A673 (cell line): ENCODE data around the gene CP. TPM values are rescaled to one million over a fixed set of nuclear protein-coding genes. Genes with fewer than 3 reads are reported as not detected.

Source experiments
- BruUV-seq: library from RNA; stranded (reverse); fragments of 400-500 nt; replicated peaks from 2 replicates; lab custom pipeline; 2021; lab: Mats Ljungman, UMichigan
- CTCF ChIA-PET: fragments of 300-600 bp; sonication (Branson Sonifier 250); formaldehyde crosslinking; loops from one replicate; lab custom pipeline; 2022; ENCODE audit warnings: antibody characterized with exemption; lab: Charles Lee
- POLR2A ChIA-PET: fragments of 300-600 bp; sonication (Branson Sonifier 250); formaldehyde crosslinking; loops from one replicate; lab custom pipeline; 2022; ENCODE audit warnings: antibody characterized with exemption; ENCODE audit not compliant: low non-redundant PET; lab: Charles Lee
- DNase-seq: peaks from one replicate; pipeline ENCODE4 v3.0.0-alpha.2; 2015; ENCODE audit warnings: low spot score
- H3K27ac ChIP-seq: fragments of 200-600 bp; sonication (generic); 2 replicates; pipeline ENCODE4 v1.5.1; 2016; ENCODE audit warnings: mixed run types, low read depth, mild to moderate bottlenecking, mixed read lengths, antibody characterized with exemption, low read length; ENCODE audit not compliant: poor library complexity, severe bottlenecking
- H3K27me3 ChIP-seq: fragments of 200-600 bp; sonication (generic); replicated peaks from 2 replicates; pipeline ENCODE4 v1.6.1; 2017; ENCODE audit warnings: mixed run types, low read depth, mild to moderate bottlenecking, mixed read lengths, antibody characterized with exemption, low read length; ENCODE audit not compliant: insufficient read depth, poor library complexity
- H3K36me3 ChIP-seq: fragments of 200-600 bp; sonication (generic); 2 replicates; pipeline ENCODE4 v1.6.1; 2016; ENCODE audit warnings: mixed run types, mild to moderate bottlenecking, mixed read lengths, antibody characterized with exemption, low read length; ENCODE audit not compliant: insufficient read depth, poor library complexity, severe bottlenecking
- H3K4me1 ChIP-seq: fragments of 200-600 bp; sonication (generic); 2 replicates; pipeline ENCODE4 v1.6.1; 2017; ENCODE audit warnings: mixed run types, mild to moderate bottlenecking, mixed read lengths, antibody characterized with exemption, low read length; ENCODE audit not compliant: insufficient read depth, poor library complexity, severe bottlenecking
- H3K4me3 ChIP-seq: fragments of 200-600 bp; sonication (generic); 2 replicates; pipeline ENCODE4 v1.5.1; 2016; ENCODE audit warnings: low read depth, mixed run types, mild to moderate bottlenecking, mixed read lengths, low read length; ENCODE audit not compliant: poor library complexity, severe bottlenecking
- H3K9me3 ChIP-seq: fragments of 200-600 bp; sonication (generic); 2 replicates; pipeline ENCODE4 v1.6.1; 2016; ENCODE audit warnings: mixed run types, low read depth, mild to moderate bottlenecking, mixed read lengths, antibody characterized with exemption, low read length; ENCODE audit not compliant: poor library complexity, severe bottlenecking
- EZH2 ChIP-seq: fragments of 200-600 bp; sonication (generic); IDR thresholded peaks from 2 replicates; pipeline ENCODE4 v1.6.1; 2017; ENCODE audit warnings: borderline replicate concordance, low read depth, mild to moderate bottlenecking, mixed read lengths, antibody characterized with exemption, low read length; ENCODE audit not compliant: poor library complexity, severe bottlenecking
- intact Hi-C: fragments of 100-400 bp; cut with micrococcal nuclease; formaldehyde crosslinking; loops from one replicate; pipeline ENCODE4 v1.10.0; 2022; ENCODE audit not compliant: unreplicated experiment
- total RNA-seq: library from RNA; stranded (reverse); gene quantifications from 2 replicates; pipeline ENCODE4 v1.2.3, GENCODE V29; 2021
- TF ChIP-seq, protein P1 (sequence below): fragments of 300-800, 200-600 bp; sonication (generic); conservative IDR thresholded peaks from 2 replicates; pipeline ENCODE4 v1.5.1; 2017; ENCODE audit warnings: low read depth, mild to moderate bottlenecking, antibody characterized with exemption, low read length, moderate library complexity, mixed read lengths

The CP gene
- total RNA-seq, 1 experiment from 2014 or later: not detected

DNA sequence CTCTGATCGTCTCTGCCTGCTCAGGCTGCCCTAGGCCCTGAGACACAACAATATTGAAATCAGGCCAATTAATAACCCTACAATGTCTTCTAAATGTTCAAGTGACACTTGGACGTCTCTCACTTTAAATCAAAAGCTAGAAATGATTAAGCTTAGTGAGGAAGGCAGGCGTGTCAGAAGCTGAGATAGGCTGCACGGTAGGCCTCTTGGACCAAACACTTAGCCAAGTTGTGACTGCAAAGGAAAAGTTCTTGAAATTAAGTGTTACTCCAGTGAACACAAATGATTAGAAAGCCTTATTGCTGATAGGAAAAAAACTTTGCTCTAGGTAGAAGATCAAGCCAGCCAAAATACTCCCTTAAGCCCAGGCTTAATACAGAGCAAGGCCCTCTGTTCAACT is 90.0 kb downstream of the CP start:
- CTCF ChIA-PET: no interaction called here
- no peaks in the 10 kb centered on the region for H3K36me3 ChIP-seq
- H3K9me3 ChIP-seq: no peaks in the 10 kb centered on the region
- H3K27ac ChIP-seq: no peak overlapping the region
- H3K27me3 ChIP-seq: no peaks in the 10 kb centered on the region
- no TSS peak for BruUV-seq
- intact Hi-C loops: no loop called here
- H3K4me3 ChIP-seq: no peak overlapping the region
- TF ChIP-seq, protein P1, sequence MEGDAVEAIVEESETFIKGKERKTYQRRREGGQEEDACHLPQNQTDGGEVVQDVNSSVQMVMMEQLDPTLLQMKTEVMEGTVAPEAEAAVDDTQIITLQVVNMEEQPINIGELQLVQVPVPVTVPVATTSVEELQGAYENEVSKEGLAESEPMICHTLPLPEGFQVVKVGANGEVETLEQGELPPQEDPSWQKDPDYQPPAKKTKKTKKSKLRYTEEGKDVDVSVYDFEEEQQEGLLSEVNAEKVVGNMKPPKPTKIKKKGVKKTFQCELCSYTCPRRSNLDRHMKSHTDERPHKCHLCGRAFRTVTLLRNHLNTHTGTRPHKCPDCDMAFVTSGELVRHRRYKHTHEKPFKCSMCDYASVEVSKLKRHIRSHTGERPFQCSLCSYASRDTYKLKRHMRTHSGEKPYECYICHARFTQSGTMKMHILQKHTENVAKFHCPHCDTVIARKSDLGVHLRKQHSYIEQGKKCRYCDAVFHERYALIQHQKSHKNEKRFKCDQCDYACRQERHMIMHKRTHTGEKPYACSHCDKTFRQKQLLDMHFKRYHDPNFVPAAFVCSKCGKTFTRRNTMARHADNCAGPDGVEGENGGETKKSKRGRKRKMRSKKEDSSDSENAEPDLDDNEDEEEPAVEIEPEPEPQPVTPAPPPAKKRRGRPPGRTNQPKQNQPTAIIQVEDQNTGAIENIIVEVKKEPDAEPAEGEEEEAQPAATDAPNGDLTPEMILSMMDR: no peak
- no peak for TF ChIP-seq EZH2
- no peak for DNase-seq
- POLR2A ChIA-PET: no interaction called here
- H3K4me1 ChIP-seq: no peaks in the 10 kb centered on the region

GRCh38 chr3:149129326-149130205 is 92.1 kb downstream of the CP start, which contains the start of gene HPS3:
Gene HPS3, plus strand, starts transcription at chr3:149129638. Its CDS starts 86 bp downstream, at chr3:149129724.
- BruUV-seq: no TSS peak
- DNase-seq: peak; percentile 91
- H3K4me3 ChIP-seq: peak within 1 kb of the TSS; percentile 85
- intact Hi-C loops: no loop called here
- H3K4me1 ChIP-seq: no peaks in the 10 kb centered on the region
- no peaks in the 10 kb centered on the region for H3K27me3 ChIP-seq
- H3K36me3 ChIP-seq: no peaks in the 10 kb centered on the region
- POLR2A ChIA-PET: no interaction called here
- no peak for TF ChIP-seq EZH2
- no peaks in the 10 kb centered on the region for H3K9me3 ChIP-seq
- CTCF ChIA-PET: interaction anchor here (0.6 to 1.2 kb wide), 2 partner anchors 9 to 176 kb away, joined by 4 to 5 read pairs; no protein-coding TSS in a partner anchor
- peak within 1 kb of the TSS; percentile 49 for H3K27ac ChIP-seq

- no peaks in the 10 kb centered on the region for H3K4me1 ChIP-seq
- H3K27me3 ChIP-seq: no peaks in the 10 kb centered on the region
- intact Hi-C loops: no loop called here
- H3K9me3 ChIP-seq: no peaks in the 10 kb centered on the region
- BruUV-seq: no TSS peak
- no peak for DNase-seq
- TF ChIP-seq EZH2: no peak
- TF ChIP-seq, protein P1: no peak
- no peaks in the 10 kb centered on the region for H3K36me3 ChIP-seq
- ChIA-PET POLR2A (no interaction called here), CTCF (interaction anchor here (1.2 kb wide), 1 partner anchor 9 kb away, joined by 4 read pairs; no protein-coding TSS in a partner anchor)
- H3K4me3 ChIP-seq: peak overlapping the region; percentile 85
- no peak overlapping the region for H3K27ac ChIP-seq
These were observed 92.8 kb downstream of the CP start for GRCh38 chr3:149128821-149129220.
